Melanocyte of skin (primary cell): ENCODE results near the gene WNT9A. TPM values are rescaled to one million over a fixed set of nuclear protein-coding genes. Genes with fewer than 3 reads are reported as not detected.

Experiments
- small RNA-seq, 2 donors: library from RNA; depleted of rRNA; stranded (forward); fragments of <200 nt; gene quantifications; one replicate each; pipeline ENCODE3, GENCODE V24; 2012
- total RNA-seq, 2 donors: library from RNA; depleted of rRNA; stranded (reverse); fragments of >200 nt; gene quantifications; 2 replicates each; pipeline ENCODE4 v1.2.3, GENCODE V29; 2012

WNT9A gene
- total RNA-seq: under 1 TPM in 1 of 2 donors, not detected in 1; under 0.01 TPM

GRCh38 chr1:227947676-227948492 is at the start of gene WNT9A:
WNT9A (minus strand) TSS chr1:227947932; CDS start chr1:227947887, 45 bp downstream.

Small RNA genes within 50 kb of the gene (small RNA-seq; reads per million reads assigned to genes)
- gene MIR5008 (0 to 0.39 reads per million in 2 donors), gene SEPT14P17 (0 reads per million in 2 donors)

Other genes with a start within 250 kb of the WNT9A start
- 10 to 100 TPM; 34.4 to 39.3 TPM for gene JMJD4, start 212.6 kb downstream of the WNT9A start, total RNA-seq
- 10 to 100 TPM; 35.1 to 36.3 TPM for gene SNAP47, start 212.5 kb downstream of the WNT9A start, total RNA-seq
- gene PRSS38, start 132.3 kb downstream of the WNT9A start, total RNA-seq: not detected
- not detected for gene WNT3A, start 59.1 kb upstream of the WNT9A start, total RNA-seq
- 100 to 1,000 TPM; 207 to 321 TPM for gene ARF1, start 134.8 kb upstream of the WNT9A start, total RNA-seq
- 1 to 10 TPM; 5.2 to 7.3 TPM for gene C1orf35, start 155.4 kb upstream of the WNT9A start, total RNA-seq
- gene MRPL55, start 161.4 kb upstream of the WNT9A start, total RNA-seq: 10 to 100 TPM; 52.7 to 74.6 TPM
- 100 to 1,000 TPM; 211 to 251 TPM for gene GUK1, start 192.3 kb upstream of the WNT9A start, total RNA-seq
- gene GJC2, start 202.0 kb upstream of the WNT9A start, total RNA-seq: under 1 TPM; under 0.01 TPM
- 1 to 10 TPM; 1.7 to 2.4 TPM for gene IBA57, start 217.9 kb upstream of the WNT9A start, total RNA-seq